ENCODE data around the gene BUB1.
"Not testable (repeated sequence)": the region's sequence is repeated elsewhere in the genome, so short reads cannot be mapped to it uniquely, and the experiment has no call there.

DNA sequence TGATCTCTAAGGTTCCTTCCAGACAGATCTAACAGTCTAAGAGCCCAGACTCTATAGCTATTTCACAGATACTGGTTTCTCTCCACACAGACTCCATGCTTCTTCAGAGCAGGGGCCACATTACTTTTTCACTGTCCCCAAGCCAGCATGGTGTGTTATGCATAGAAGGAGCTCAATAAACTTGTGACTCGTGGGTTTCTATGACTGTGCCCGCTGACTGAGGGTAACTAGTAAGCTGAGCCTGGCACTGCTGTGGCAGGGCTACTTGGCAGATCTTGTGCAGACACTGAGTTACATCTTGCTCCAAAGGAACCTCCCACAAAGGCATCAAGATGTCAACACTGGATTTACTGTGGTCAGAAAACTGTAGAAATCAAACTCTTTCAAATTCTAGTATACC, 85.9 kb downstream of the BUB1 start:
- TF ChIP-seq CTCF (IDR thresholded peaks at IDR 0.05 in 2 of 3, conservative IDR thresholded peaks at IDR 0.05 in 1 of 3; ENCODE audit: borderline replicate concordance in 1 of 3, insufficient read depth in 1 of 3, low read depth in 2 of 3, low read length in 2 of 3); JUND (IDR thresholded peaks at IDR 0.05); POLR2AphosphoS5 (IDR thresholded peaks at IDR 0.05; ENCODE audit: low read depth, low read length): not testable (repeated sequence)
- TF ChIP-seq, protein P1, sequence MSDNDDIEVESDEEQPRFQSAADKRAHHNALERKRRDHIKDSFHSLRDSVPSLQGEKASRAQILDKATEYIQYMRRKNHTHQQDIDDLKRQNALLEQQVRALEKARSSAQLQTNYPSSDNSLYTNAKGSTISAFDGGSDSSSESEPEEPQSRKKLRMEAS (IDR thresholded peaks at IDR 0.05), result not testable (repeated sequence)
- TF ChIP-seq, protein P2, sequence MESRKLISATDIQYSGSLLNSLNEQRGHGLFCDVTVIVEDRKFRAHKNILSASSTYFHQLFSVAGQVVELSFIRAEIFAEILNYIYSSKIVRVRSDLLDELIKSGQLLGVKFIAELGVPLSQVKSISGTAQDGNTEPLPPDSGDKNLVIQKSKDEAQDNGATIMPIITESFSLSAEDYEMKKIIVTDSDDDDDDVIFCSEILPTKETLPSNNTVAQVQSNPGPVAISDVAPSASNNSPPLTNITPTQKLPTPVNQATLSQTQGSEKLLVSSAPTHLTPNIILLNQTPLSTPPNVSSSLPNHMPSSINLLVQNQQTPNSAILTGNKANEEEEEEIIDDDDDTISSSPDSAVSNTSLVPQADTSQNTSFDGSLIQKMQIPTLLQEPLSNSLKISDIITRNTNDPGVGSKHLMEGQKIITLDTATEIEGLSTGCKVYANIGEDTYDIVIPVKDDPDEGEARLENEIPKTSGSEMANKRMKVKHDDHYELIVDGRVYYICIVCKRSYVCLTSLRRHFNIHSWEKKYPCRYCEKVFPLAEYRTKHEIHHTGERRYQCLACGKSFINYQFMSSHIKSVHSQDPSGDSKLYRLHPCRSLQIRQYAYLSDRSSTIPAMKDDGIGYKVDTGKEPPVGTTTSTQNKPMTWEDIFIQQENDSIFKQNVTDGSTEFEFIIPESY (IDR thresholded peaks at IDR 0.05; ENCODE audit: extremely low read depth, insufficient replicate concordance, low read length), result not testable (repeated sequence)
